Adipose tissue (tissue), 3 donors: ENCODE data around the gene DCTD. TPM values are rescaled to one million over a fixed set of nuclear protein-coding genes. Genes with fewer than 3 reads are reported as not detected.
"Not testable (repeated sequence)": the region's sequence is repeated elsewhere in the genome, so short reads cannot be mapped to it uniquely, and the experiment has no call there.

Source experiments
- H3K27ac ChIP-seq: one replicate; pipeline ENCODE4 v1.5.1; 2013; ENCODE audit warnings: low read depth, low read length
- WGBS, 3 donors: extraction: QIAGEN DNeasy Blood & Tissue Kit; methylation state at CpG; one replicate each; pipeline ENCODE4 v1.1.7; 2013; 5-methylcytosine and 5-hydroxymethylcytosine counted together
- polyA plus RNA-seq, 3 donors: library from polyadenylated mRNA; stranded (reverse); fragments of 200-250 nt; gene quantifications; one replicate each; pipeline ENCODE4 v1.2.3, GENCODE V29; 2013
- donor health status: healthy with polysubstance abuse.
- donor health status: Bipolar disorder and iron deficiency.
- donor health status: healthy.

DCTD gene
- polyA plus RNA-seq, 3 donors = 36.3 to 74.9 (median 61.8) TPM

- no peak overlapping the region for H3K27ac ChIP-seq
- 76 to 79% (median 77%) methylated on average over 5 of the region's 5 CpGs for WGBS, 3 donors
Observed at GRCh38 chr4:182923366-182923765, 6.2 kb upstream of the DCTD start.

- H3K27ac ChIP-seq = no peak overlapping the region
- WGBS, 3 donors = 33 to 76% (median 69%) methylated on average over 13 of the region's 13 CpGs
Observed at GRCh38 chr4:182922501-182923284, 5.5 kb upstream of the DCTD start.

GRCh38 chr4:182921608-182922007, 4.4 kb upstream of the DCTD start:
- H3K27ac ChIP-seq = no peak overlapping the region
- 87 to 95% (median 94%) methylated on average over 4 of the region's 4 CpGs for WGBS, 3 donors

GRCh38 chr4:182920676-182921075, 3.5 kb upstream of the DCTD start:
- H3K27ac ChIP-seq = no peak overlapping the region
- 91 to 93% (median 93%) methylated on average over 4 of the region's 4 CpGs for WGBS, 3 donors

- WGBS, 3 donors = 73 to 88% (median 77%) methylated on average over 7 of the region's 7 CpGs
- no peak overlapping the region for H3K27ac ChIP-seq
Observed at GRCh38 chr4:182918791-182919302, 1.7 kb upstream of the DCTD start.

GRCh38 chr4:182918044-182918607, 940 bp upstream of the DCTD start:
- whole genome bisulfite sequencing, 3 donors = 11 to 17% (median 17%) methylated on average over 12 of the region's 12 CpGs
- peak overlapping the region; percentile 28 for H3K27ac ChIP-seq

- H3K27ac ChIP-seq = peak overlapping the region; percentile 95
- WGBS, 3 donors = 6 to 7% (median 7%) methylated on average over 31 to 38 of the region's 38 CpGs
Observed at GRCh38 chr4:182916483-182917181, 554 bp downstream of the DCTD start.

- WGBS, 3 donors = 82 to 89% (median 87%) methylated on average over 5 of the region's 5 CpGs
- no peak overlapping the region for H3K27ac ChIP-seq
Observed at GRCh38 chr4:182914357-182914756, 2.8 kb downstream of the DCTD start.

GRCh38 chr4:182913621-182914020, 3.6 kb downstream of the DCTD start:
- WGBS, 3 donors = 98 to 100% (median 100%) methylated on average over 2 of the region's 2 CpGs
- no peak overlapping the region for H3K27ac ChIP-seq

- H3K27ac ChIP-seq = no peak overlapping the region
- WGBS, 3 donors = 85 to 93% (median 89%) methylated on average over 8 of the region's 8 CpGs
Observed at GRCh38 chr4:182913036-182913435, 4.2 kb downstream of the DCTD start.

GRCh38 chr4:182908124-182908523, 9.1 kb downstream of the DCTD start:
- H3K27ac ChIP-seq = no peak overlapping the region
- 94 to 95% (median 94%) methylated on average over 3 of the region's 3 CpGs for WGBS, 3 donors

GRCh38 chr4:182907396-182907795, 9.8 kb downstream of the DCTD start:
- H3K27ac ChIP-seq = no peak overlapping the region

GRCh38 chr4:182906786-182907185, 10.4 kb downstream of the DCTD start:
- WGBS, 3 donors = 85 to 95% (median 92%) methylated on average over 4 of the region's 4 CpGs

More at GRCh38 chr4:182907396-182907795, 9.8 kb downstream of the DCTD start:
- 95 to 98% (median 97%) methylated on average over 8 of the region's 8 CpGs for WGBS, 3 donors

GRCh38 chr4:182905038-182905437, 12.1 kb downstream of the DCTD start:
- no peak overlapping the region for H3K27ac ChIP-seq
- WGBS, 3 donors = 57 to 86% (median 72%) methylated on average over 7 to 10 of the region's 10 CpGs

More at GRCh38 chr4:182906786-182907185, 10.4 kb downstream of the DCTD start:
- H3K27ac ChIP-seq = no peak overlapping the region

GRCh38 chr4:182904211-182904761, 12.9 kb downstream of the DCTD start:
- H3K27ac ChIP-seq = no peak overlapping the region
- whole genome bisulfite sequencing, 3 donors = 81 to 87% (median 86%) methylated on average over 12 of the region's 12 CpGs

- WGBS, 3 donors = 87 to 96% (median 94%) methylated on average over 9 of the region's 9 CpGs
- no peak overlapping the region for H3K27ac ChIP-seq
Observed at GRCh38 chr4:182903013-182903412, 14.2 kb downstream of the DCTD start.

- H3K27ac ChIP-seq = no peak overlapping the region
- 72 to 95% (median 89%) methylated on average over 9 of the region's 9 CpGs for WGBS, 3 donors
Observed at GRCh38 chr4:182901337-182901736, 15.8 kb downstream of the DCTD start.

- 93 to 98% (median 93%) methylated on average over 2 of the region's 2 CpGs for WGBS, 3 donors
- H3K27ac ChIP-seq = not testable (repeated sequence)
Observed at GRCh38 chr4:182900021-182900420, 17.2 kb downstream of the DCTD start.

- no peak overlapping the region for H3K27ac ChIP-seq
- WGBS, 3 donors = 43 to 90% (median 88%) methylated on average over 5 of the region's 5 CpGs
Observed at GRCh38 chr4:182898479-182898799, 18.7 kb downstream of the DCTD start.
